Endometrial microvascular endothelial cells (primary cell): ENCODE results near the gene PWWP2B. TPM values are rescaled to one million over a fixed set of nuclear protein-coding genes. Genes with fewer than 3 reads are reported as not detected.

ENCODE experiments used
- in situ Hi-C: cut with HindIII; loops from 2 replicates; pipeline ENCODE4 v1.10.0; 2017; ENCODE audit warnings: low sequenced_read_pairs, low pct_unique_long_range_greater_than_20kb; ENCODE audit errors: inconsistent ontology term
- total RNA-seq: library from RNA; depleted of rRNA; stranded (reverse); fragments of >200 nt; gene quantifications from one replicate; pipeline ENCODE4 v1.2.3, GENCODE V29; 2015; ENCODE audit errors: inconsistent ontology term

Gene PWWP2B
- total RNA-seq, 1 donor from 2014 or later, result 4.9 TPM

- in situ Hi-C loops, result no loop called here
These were observed 35.4 kb upstream of the PWWP2B start for GRCh38 chr10:132361581-132362101.

- in situ Hi-C loops, result no loop called here
These were observed 34.8 kb upstream of the PWWP2B start for GRCh38 chr10:132362151-132362611.

- in situ Hi-C loops, result no loop called here
These were observed 33.6 kb upstream of the PWWP2B start for GRCh38 chr10:132363376-132363775.

GRCh38 chr10:132363921-132364593 is 32.9 kb upstream of the PWWP2B start:
- in situ Hi-C loops, result no loop called here

- in situ Hi-C loops, result no loop called here
These were observed 32.4 kb upstream of the PWWP2B start for GRCh38 chr10:132364594-132364970.

GRCh38 chr10:132365102-132365501 is 31.9 kb upstream of the PWWP2B start:
- in situ Hi-C loops, result no loop called here

GRCh38 chr10:132366006-132366405 is 31.0 kb upstream of the PWWP2B start:
- in situ Hi-C loops, result no loop called here

GRCh38 chr10:132366499-132366898 is 30.5 kb upstream of the PWWP2B start:
- in situ Hi-C loops, result no loop called here

GRCh38 chr10:132368391-132368790 is 28.6 kb upstream of the PWWP2B start:
- in situ Hi-C loops, result no loop called here

GRCh38 chr10:132368881-132369635 is 27.9 kb upstream of the PWWP2B start:
- in situ Hi-C loops, result no loop called here

GRCh38 chr10:132369636-132370185 is 27.3 kb upstream of the PWWP2B start:
- in situ Hi-C loops, result no loop called here

- in situ Hi-C loops, result no loop called here
These were observed 26.3 kb upstream of the PWWP2B start for GRCh38 chr10:132370426-132371340.

- in situ Hi-C loops, result no loop called here
These were observed 25.3 kb upstream of the PWWP2B start for GRCh38 chr10:132371641-132372081.

GRCh38 chr10:132372516-132373095 is 24.4 kb upstream of the PWWP2B start:
- in situ Hi-C loops, result no loop called here

GRCh38 chr10:132373241-132373955 is 23.6 kb upstream of the PWWP2B start:
- in situ Hi-C loops, result no loop called here

GRCh38 chr10:132374176-132374575 is 22.8 kb upstream of the PWWP2B start:
- in situ Hi-C loops, result no loop called here

GRCh38 chr10:132374612-132375011 is 22.4 kb upstream of the PWWP2B start:
- in situ Hi-C loops, result no loop called here
